WTC11 (cell line): ENCODE results near the gene PLEKHA6.

Experiments
- ATF6 ChIP-seq: sonication (generic); formaldehyde crosslinking; IDR thresholded peaks from 2 replicates; pipeline ENCODE4 v1.8.1; 2023; ENCODE audit warnings: mild to moderate bottlenecking, missing genetic modification reagents
- CTCF ChIP-seq: fragments of 200-600 bp; IDR thresholded peaks from 2 replicates; pipeline ENCODE4 v1.8.0; 2022; ENCODE audit warnings: antibody characterized with exemption
- KAT7 ChIP-seq: sonication (generic); formaldehyde crosslinking; IDR thresholded peaks from 2 replicates; pipeline ENCODE4 v1.8.1; 2023; ENCODE audit warnings: missing genetic modification reagents, mild to moderate bottlenecking, borderline replicate concordance
- MLX ChIP-seq: sonication (generic); formaldehyde crosslinking; IDR thresholded peaks from 2 replicates; pipeline ENCODE4 v1.8.1; 2023; ENCODE audit warnings: mild to moderate bottlenecking, missing genetic modification reagents, moderate library complexity
- SOX15 ChIP-seq: fragments of 250-450 bp; sonication (Bioruptor Pico); IDR thresholded peaks from 2 replicates; pipeline ENCODE4 v1.9.0; 2021; ENCODE audit warnings: mild to moderate bottlenecking
- ZNF232 ChIP-seq: sonication (generic); formaldehyde crosslinking; IDR thresholded peaks from 2 replicates; pipeline ENCODE4 v1.8.0; 2022; ENCODE audit warnings: mild to moderate bottlenecking, missing genetic modification reagents

- TF ChIP-seq CTCF (no peak), KAT7 (CRISPR knock-in tag) (no peak), ATF6 (CRISPR knock-in tag) (no peak), MLX (CRISPR knock-in tag) (no peak), SOX15 (CRISPR knock-in tag) (no peak), ZNF232 (CRISPR knock-in tag) (no peak)
Observed at GRCh38 chr1:204277563-204278219, 82.0 kb downstream of the PLEKHA6 start.
